Measurements from ENCODE around the gene CLCN3.

DNA sequence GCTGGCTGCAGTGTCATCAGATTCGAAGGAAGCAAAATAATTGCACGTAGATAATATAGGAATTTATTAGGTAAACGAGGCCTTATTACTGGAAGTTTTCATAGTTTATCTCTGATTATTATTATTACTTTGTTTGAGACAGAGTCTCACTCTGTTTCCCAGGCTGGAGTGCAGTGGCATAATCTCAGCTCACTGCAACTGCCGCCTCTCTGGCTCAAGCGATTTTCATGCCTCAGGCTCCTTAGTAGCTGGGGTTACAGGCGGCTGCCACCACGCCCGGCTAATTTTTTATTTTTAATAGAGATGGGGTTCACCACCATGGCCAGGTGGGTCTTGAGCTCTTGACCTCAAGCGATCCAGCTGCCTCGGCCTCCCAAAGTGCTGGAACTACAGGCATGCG lies 12.5 kb downstream of the CLCN3 start:
- TF ChIP-seq POLR2AphosphoS5 (IDR thresholded peaks at IDR 0.05; ENCODE audit: low read depth, low read length): no peak
- TF ChIP-seq POLR2A (IDR thresholded peaks at IDR 0.05; ENCODE audit: low read depth, low read length): no peak
- TF ChIP-seq TAF1 (IDR thresholded peaks at IDR 0.05; ENCODE audit: borderline replicate concordance, low read depth, low read length): no peak

All from GM12892 (cell line).